NCI-H2227 treated with DMSO at 0.1 percent for 48 hours (cell line): ENCODE results near the gene HCN2.
"Not testable (repeated sequence)": the region's sequence is repeated elsewhere in the genome, so short reads cannot be mapped to it uniquely, and the experiment has no call there.

Source experiments
- DNase-seq: peaks from one replicate; lab custom pipeline; 2025; lab: John Stamatoyannopoulos, UW

HCN2 gene

DNA sequence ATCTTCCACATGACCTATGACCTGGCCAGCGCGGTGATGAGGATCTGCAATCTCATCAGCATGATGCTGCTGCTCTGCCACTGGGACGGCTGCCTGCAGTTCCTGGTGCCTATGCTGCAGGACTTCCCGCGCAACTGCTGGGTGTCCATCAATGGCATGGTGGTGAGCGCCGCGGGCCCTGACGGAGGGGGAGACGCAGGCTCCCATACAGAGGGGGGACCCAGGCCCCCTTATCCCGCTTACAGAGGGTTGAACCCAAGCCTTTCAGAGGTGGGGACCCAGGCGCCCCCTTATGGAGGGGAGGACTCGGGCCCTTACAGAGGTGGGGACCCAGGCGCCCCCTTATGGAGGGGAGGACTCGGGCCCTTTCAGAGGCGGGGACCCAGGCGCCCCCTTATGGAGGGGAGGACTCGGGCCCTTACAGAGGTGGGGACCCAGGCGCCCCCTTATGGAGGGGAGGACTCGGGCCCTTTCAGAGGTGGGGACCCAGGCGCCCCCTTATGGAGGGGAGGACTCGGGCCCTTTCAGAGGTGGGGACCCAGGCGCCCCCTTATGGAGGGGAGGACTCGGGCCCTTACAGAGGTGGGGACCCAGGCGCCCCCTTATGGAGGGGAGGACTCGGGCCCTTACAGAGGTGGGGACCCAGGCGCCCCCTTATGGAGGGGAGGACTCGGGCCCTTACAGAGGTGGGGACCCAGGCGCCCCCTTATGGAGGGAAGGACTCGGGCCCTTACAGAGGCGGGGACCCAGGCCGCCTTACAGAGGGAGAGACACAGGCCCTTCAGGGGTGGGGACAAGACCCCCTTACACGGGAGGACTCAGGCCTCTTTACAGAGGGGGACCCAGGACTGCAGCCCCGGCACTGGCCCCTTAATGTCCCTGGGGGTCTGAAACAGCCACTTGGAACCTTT is 15.6 kb downstream of the HCN2 start:
- DNase-seq: not testable (repeated sequence)

DNA sequence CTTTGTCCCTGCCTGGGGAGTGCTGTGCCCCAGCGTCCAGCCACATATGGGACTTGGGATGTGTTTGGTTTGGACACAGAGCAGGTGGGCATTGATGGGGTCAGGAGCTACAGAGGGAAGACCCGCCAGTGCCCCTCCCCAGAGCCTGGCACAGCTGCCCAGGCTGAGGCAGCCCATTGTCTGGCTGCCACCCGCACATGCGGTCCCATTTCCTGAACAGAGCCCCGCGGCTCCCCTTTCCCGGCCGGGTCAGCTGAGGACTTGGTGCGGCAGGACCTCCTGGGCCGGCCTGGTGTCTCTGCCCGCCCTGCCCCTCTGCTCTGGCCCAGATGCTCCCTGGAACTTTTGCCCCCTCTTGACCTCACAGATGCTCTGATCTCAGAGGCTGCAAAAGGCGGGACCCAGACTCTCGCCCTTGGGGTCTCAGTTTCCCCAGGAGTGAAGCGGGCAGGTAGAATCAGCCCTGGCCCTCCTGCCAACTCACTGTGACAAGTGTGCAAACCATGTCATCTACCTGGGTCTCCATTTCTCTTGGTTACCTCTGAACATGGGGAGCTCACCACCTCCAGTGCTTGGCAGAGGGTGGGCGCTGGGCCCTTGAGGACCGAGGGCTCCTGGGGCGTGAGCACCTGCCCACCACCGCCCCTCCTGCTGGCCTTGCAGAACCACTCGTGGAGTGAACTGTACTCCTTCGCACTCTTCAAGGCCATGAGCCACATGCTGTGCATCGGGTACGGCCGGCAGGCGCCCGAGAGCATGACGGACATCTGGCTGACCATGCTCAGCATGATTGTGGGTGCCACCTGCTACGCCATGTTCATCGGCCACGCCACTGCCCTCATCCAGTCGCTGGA is 17.8 kb downstream of the HCN2 start:
- DNase-seq: no peak

DNA sequence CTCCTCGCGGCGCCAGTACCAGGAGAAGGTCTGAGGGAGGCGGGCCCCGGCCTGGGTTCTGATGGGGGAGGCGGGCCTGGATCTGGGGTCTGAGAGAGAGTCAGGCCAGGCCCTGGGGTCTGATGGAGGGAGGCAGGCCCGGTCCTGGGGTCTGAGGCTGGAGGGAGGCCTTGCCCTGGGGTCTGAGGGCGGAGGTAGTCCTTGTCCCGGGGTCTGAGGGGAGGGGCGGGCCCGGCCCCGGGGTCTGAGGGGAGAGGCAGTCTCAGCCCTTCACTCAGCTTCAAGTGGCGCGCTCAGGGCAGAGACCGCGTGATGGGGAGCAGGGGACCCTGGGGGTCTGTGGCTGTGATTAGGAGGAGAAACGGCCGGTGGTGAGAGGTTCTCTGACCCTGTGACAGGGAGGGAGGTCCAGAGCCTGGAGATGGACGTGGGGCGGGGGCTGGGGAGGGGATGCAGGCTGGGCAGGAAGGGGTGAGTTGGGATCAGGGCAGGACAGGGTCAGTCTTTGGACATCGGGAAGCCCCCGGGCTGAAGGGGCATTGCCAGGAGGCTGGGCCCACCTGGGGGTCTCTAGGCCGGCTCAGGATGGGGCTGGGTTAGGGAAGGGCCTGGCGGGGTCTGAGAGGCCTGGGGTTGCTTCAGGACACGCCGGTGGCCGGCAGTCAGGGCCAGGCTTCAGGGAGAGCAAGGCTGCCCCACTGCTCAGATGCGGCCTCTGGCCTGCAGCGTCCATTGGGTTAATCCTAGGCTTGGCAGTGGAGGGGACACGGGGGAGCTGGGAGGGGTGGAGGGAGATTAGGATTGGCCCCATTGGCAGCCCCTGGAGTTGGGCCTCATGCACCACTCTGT is 18.7 kb downstream of the HCN2 start:
- no peak for DNase-seq

DNA sequence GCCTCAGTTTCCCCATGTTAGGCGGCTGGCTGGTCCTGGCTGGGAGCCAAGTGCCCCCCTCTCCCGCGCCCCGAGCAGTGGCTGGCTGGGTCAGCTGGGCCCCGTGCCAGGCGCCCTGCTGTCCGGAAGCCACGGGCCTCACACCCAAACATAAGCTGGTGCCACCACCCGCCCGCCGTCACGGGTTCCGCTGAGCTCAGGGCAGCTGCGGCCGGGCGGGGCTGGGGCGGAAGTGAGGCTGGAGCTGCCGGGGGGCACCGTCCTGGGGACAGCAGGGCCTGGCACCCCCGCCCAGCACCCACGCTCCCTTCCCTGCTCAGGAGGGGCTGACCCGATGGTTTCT is 19.3 kb downstream of the HCN2 start:
- no peak for DNase-seq

DNA sequence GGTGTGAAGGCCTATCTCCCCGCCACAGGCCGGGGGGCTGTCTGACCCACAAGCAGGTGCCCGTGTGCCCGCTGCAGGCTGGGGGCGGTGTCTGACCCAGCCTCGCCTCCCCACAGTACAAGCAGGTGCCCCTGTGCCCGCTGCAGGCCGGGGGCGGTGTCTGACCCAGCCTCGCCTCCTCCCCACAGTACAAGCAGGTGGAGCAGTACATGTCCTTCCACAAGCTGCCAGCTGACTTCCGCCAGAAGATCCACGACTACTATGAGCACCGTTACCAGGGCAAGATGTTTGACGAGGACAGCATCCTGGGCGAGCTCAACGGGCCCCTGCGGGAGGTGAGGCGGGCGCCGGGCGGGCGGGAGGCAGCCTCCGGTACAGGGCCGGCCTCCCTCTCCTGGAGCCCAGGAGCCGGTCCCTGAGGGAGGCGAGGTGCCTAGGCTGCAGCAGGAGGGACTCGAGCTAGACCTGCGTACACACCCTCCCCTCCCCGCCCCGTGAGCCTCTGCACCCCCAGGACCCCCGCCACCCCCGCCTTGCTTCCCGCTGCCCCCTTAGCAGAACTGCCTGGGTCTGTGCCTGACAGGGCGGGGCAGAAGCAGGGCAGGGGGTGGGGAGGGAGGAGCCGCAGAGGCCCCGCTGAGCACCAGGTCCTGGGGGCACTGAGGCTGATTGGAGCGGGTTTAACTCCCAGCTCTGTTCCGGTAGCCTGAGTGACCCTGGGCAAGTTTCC is 20.6 kb downstream of the HCN2 start:
- no peak for DNase-seq

DNA sequence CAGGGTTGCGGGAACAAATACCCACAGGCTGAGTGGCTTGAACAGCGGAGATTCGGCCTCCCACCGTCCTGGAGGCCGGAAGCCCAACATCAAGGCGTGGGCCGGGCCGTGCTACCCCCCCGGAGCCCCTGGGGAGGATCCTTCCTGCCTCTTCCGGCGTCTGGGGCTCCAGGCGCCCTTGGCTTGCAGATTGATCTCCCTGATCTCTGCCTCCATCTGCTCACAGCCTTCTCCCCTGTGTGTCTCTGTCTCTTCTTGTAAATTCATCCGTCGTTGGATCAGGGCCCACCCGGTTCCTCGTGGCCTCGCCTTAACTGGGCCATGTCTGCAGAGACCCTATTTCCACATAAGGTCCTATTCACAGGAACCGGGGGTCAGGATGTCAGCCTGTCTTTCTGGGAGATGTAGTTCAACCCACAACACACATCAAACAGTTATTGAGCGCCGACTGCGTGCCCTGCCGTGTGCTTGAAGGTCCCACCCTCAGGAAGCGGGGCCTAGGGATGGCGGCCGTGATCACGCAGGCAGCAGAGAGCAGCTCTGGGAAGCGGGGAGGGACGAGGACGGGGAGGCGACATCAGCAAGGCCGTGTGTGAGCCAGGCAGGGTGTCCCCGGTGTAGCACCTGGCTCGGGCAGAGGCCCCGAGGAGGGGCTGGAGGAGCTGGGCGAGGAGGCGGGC is 21.3 kb downstream of the HCN2 start:
- no peak for DNase-seq

DNA sequence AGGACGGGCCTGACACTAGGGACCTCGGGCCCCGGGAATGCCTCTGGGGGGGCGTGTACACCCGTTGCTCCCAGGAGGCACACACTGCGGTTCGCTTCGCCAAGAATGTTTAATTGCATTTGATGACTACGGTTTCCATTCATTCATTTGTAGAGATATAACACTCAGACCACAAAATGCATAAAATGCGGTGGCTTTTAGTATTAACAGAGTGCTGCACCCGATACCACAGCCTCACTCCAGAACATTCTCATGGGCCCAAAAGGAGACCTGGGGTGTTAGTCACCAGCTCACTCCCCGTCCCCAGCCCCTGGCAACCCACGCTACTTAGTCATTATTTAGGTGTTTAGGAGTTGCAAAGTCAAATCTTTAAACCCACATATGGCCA is 21.8 kb downstream of the HCN2 start:
- no peak for DNase-seq

DNA sequence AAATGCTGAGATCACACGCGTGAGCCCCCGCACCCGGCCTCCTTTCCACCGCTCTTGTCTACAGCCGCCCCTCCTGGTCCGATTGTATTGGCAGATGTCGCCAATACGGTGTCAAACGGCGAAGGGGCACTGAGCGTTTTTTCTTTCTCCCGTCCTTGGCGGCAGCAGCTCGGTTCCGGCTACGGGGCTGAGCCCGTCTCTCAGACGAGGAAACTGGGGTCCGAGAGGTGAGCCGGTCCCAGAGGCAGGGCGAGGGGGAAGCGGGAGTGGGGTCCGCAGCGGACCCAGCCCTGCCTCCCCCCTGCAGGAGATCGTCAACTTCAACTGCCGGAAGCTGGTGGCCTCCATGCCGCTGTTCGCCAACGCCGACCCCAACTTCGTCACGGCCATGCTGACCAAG is 23.3 kb downstream of the HCN2 start:
- DNase-seq: no peak

DNA sequence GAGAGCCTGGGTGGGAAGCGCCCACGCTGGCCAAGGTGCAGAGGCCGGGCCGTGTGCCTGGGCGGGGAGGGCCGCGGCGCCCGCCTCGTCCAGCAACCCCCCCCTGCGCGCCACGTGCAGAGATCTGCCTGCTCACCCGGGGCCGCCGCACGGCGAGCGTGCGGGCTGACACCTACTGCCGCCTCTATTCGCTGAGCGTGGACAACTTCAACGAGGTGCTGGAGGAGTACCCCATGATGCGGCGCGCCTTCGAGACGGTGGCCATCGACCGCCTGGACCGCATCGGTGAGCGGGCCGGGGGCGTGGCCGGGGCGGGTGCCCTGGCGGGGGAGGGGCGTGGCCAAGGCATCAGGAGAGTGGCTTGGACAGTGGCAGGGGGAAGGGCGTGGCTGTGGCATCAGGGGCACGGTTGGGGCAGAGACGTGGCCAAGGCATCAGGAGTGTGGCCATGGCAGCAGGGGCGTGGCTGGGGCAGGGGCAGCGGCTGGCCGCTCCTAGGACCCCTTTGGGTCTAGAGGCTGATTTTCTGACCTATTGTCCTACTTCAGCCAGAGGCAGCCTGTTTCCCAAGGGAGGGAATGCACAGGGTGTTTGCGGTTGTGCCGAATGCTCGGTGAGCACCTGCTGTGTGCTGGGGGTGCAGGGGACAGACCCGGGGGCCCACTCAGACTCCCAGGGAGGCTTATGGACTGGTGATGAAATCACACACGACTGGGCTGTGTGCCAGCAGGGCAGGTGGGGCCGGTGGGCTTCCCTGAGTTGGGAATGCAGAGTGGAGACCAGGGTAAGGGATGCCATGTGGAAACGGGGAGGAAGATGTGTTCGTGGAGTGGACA is 24.3 kb downstream of the HCN2 start:
- DNase-seq: no peak

DNA sequence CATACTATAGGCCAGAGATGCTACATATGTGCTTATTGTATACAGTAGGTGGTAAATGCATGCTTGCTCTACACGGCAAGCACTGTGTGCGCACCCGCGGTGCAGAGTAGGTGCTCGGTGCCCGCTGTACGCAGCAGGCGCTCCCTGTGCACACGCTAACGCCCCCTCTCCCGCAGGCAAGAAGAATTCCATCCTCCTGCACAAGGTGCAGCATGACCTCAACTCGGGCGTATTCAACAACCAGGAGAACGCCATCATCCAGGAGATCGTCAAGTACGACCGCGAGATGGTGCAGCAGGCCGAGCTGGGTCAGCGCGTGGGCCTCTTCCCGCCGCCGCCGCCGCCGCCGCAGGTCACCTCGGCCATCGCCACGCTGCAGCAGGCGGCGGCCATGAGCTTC is 25.9 kb downstream of the HCN2 start:
- DNase-seq: no peak

DNA sequence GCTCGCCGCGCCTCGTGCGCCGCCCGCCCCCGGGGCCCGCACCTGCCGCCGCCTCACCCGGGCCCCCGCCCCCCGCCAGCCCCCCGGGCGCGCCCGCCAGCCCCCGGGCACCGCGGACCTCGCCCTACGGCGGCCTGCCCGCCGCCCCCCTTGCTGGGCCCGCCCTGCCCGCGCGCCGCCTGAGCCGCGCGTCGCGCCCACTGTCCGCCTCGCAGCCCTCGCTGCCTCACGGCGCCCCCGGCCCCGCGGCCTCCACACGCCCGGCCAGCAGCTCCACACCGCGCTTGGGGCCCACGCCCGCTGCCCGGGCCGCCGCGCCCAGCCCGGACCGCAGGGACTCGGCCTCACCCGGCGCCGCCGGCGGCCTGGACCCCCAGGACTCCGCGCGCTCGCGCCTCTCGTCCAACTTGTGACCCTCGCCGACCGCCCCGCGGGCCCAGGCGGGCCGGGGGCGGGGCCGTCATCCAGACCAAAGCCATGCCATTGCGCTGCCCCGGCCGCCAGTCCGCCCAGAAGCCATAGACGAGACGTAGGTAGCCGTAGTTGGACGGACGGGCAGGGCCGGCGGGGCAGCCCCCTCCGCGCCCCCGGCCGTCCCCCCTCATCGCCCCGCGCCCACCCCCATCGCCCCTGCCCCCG is 26.5 kb downstream of the HCN2 start:
- no peak for DNase-seq

DNA sequence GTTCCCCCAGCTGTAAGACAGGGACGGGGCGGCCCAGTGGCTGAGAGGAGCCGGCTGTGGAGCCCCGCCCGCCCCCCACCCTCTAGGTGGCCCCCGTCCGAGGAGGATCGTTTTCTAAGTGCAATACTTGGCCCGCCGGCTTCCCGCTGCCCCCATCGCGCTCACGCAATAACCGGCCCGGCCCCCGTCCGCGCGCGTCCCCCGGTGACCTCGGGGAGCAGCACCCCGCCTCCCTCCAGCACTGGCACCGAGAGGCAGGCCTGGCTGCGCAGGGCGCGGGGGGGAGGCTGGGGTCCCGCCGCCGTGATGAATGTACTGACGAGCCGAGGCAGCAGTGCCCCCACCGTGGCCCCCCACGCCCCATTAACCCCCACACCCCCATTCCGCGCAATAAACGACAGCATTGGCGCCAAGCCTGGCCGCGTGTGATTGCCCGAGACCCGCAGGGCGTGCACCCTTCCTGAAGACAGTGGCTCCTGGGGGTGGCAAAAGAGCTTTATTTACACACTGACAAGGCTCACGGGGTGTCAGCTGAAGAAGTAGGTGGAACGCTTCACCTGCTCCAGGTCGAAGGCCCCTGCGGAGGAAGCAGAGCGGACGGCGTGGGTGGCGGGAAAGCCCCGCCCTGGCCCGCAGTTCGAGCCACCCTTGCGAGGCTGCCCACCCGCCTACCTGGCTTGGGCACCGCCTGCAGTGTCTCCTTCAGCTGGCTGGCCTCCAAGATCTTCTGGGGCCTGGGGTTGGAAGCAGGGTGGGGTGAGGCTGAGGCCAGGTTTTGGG is 27.3 kb downstream of the HCN2 start:
- DNase-seq: no peak

DNA sequence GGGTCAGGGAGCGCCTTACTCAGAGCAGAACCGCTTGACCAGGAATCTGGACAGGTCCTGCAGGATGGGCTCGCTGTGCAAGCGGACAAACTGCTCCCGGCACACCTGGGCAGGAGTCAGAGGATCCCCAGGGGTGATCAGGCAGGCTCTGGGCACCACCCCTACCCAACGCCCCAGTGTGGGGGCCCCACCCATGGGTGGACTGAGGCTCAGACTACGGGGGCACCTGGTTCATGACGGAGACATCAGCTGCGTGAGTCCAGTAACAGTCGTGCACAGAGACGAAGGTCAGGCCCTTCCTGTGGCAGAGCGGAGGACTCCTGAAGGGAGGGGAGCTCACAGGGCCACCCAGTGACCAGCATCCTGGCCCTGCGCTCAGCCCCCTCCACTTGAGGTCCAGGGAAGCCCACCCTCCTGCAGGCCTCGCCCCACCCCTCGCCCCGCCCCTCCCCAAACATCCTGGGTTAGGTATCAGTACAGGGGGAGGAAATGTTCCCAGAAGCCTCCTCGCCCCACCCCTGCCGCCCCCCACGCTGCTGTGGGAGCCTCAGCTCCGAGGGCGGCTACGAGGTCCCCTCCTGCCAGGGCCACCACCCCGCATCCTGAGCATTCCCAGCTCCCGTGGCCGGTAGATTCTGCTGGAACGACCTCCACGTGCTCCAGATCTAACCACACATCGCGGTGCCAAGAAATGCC is 28.0 kb downstream of the HCN2 start:
- DNase-seq: no peak

DNA sequence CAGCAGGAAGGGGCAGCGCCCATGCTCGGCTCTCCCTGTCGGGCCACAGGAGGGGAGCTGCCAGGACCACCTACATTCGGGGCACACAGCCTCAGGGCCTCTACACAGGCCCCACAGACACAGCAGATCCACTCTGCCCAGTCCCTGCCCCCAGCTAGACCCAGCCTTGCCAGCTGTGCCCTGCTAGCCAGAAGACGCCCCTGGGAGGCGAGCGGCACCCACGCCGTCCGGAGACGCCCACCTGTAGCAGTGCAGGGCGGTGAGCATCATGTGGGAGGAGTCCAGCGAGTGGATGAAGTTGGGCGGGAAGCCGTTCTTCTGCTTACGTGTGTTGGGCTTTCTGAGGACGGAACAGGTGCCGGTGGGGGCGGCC is 28.6 kb downstream of the HCN2 start:
- DNase-seq: no peak

DNA sequence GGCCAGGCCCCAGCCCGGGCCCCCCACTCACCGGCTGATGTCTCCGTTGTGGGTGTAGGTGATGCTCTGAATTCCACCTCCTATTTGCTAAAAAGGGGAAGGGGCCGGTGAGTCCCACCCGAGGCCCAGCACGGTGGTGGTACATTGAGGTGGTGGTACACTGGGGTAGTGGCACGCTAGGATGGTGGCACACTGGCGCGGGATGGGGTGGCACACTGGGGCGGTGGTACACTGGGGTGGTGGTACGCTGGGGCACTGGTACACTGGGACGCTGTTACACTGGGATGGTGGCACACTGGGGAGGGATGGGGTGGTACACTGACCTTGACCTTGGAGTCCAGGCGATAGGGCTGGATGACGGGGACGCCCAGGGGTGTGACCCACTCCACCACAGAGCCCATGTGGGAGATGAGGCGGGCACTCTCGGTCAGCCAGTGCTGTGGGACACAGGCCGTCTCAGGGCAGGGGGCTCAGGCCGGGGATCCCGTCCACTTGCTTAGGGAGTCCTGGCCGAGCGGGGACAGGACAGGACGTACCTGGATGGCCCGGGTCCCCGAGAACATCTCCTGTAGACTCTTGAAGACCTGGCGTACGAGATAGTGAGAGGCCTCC is 29.1 kb downstream of the HCN2 start:
- no peak for DNase-seq

DNA sequence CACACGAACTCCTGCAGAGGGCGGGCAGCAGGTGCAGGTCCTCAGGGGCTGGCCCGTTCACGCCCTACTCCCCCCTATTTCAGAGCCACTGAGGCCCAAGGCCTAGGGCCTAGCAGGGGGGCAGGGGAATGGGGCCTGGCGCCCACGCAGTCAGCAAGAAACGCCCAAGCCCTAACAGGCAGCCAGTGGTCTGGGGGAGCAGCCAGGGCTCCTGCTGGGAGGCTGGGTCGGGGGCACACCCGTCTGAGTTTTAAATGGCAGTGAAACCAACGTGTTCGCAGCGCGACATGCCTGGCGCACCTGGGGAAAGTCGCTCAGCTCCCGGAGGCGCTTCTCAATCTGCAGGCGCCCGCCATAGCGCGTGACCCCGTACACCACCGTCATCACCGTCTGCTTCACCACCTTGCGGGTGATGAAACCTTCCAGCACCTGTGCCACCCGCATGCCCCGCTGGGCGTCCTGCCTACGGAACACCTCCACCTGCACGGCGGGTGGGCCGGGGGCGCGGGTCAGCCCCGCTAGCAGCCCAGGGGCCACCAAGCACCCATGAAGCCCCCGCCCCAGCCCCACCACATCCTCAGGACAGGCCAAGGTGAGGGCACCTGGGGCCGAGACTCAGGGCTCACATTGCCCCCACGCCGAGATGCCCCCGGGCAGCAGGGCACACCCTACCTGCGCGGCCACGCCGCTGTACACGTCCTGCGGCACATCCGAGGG is 29.8 kb downstream of the HCN2 start:
- DNase-seq: no peak

DNA sequence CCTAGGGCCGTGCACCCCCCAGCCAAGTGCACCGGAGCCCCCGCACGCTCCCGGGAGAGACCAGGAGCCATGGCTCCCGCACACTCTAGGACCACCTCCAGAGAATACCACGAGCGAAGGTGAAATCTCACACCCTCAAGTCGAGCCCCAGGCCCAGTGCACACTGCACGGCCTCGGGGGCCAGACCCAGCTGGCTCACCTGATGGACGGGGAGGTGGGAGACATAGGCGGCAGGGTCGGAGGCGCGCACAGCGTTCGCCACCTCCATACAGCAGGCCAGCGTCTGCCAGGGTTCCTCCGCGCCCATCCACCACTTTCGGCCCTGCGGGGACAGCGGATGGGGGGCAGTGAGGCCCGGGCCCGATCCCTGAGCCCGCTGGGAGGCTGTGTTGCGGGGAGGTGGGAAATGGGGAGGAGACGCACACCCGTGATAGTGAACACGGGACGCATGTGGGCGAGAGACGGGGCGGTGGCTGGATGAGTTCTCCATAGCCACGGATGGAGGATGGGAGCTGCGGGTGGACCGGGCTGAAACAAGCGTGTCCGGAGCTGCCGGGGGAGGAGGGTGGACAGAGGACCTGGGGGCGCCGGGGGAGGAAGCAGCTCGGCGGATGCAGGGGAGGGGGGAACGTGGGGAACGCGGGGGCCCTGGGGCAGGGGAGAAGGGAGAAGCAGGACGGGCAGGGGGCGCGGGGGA is 30.6 kb downstream of the HCN2 start:
- no peak for DNase-seq
